ENCODE results near the gene PRTFDC1.

DNA sequence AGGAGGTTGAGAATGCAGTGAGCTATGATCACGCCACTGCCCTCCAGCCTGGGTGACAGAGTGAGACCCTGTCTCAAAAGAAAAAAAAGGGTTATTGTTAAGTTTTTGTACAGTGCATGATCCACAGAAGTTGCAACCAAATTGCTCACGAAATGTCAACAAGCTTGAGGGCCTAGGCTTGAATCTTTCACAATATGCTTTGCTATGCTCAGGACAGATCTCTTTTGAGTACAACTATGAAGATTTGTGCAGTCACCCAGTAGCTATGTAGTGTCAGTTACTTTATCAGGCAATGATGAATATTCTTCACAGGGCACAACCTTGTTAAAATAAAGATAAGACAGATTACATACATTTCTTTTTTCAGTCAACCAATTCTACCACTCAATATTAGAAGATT is 109.2 kb downstream of the PRTFDC1 start:
- TF ChIP-seq, protein P1, sequence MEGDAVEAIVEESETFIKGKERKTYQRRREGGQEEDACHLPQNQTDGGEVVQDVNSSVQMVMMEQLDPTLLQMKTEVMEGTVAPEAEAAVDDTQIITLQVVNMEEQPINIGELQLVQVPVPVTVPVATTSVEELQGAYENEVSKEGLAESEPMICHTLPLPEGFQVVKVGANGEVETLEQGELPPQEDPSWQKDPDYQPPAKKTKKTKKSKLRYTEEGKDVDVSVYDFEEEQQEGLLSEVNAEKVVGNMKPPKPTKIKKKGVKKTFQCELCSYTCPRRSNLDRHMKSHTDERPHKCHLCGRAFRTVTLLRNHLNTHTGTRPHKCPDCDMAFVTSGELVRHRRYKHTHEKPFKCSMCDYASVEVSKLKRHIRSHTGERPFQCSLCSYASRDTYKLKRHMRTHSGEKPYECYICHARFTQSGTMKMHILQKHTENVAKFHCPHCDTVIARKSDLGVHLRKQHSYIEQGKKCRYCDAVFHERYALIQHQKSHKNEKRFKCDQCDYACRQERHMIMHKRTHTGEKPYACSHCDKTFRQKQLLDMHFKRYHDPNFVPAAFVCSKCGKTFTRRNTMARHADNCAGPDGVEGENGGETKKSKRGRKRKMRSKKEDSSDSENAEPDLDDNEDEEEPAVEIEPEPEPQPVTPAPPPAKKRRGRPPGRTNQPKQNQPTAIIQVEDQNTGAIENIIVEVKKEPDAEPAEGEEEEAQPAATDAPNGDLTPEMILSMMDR (IDR thresholded peaks at IDR 0.05; ENCODE audit: low read length) = no peak
- no peak for TF ChIP-seq EZH2 (optimal IDR thresholded peaks at IDR 0.05; ENCODE audit: low read depth, low read length)
- TF ChIP-seq EZH2phosphoT487 (IDR thresholded peaks at IDR 0.05; ENCODE audit: low read length) = no peak
